Transverse colon (tissue), 4 donors: ENCODE results near the gene KCNE4. TPM values are rescaled to one million over a fixed set of nuclear protein-coding genes. Genes with fewer than 3 reads are reported as not detected.

ENCODE experiments used
- DNase-seq: peaks from one replicate; pipeline ENCODE4 v3.0.0-alpha.2; 2019
- H3K27ac ChIP-seq, 4 donors: fragments of 200-600 bp; sonication (generic); 2 replicates each; pipeline ENCODE4 v1.5.1; 2016 to 2018; ENCODE audit warnings: inconsistent platforms in 4 of 4
- H3K27me3 ChIP-seq: fragments of 200-600 bp; sonication (generic); 2 replicates; pipeline ENCODE4 v1.5.1; 2017; ENCODE audit warnings: inconsistent platforms
- H3K36me3 ChIP-seq, 4 donors: fragments of 200-600 bp; sonication (generic); 2 replicates each; pipeline ENCODE4 v1.5.1; 2017 to 2019; ENCODE audit warnings: inconsistent platforms in 4 of 4
- H3K4me1 ChIP-seq, 4 donors: fragments of 200-600 bp; sonication (generic); 2 replicates each; pipeline ENCODE4 v1.5.1; 2017 to 2020; ENCODE audit warnings: inconsistent platforms in 4 of 4
- H3K4me3 ChIP-seq, 4 donors: fragments of 200-600 bp; sonication (generic); 1 replicate in 1 of 4; 2 replicates in 3 of 4; pipeline versions ENCODE4 v1.5.1 to v1.6.1; 2017 to 2019; ENCODE audit warnings: inconsistent platforms in 4 of 4
- H3K9me3 ChIP-seq, 2 donors: fragments of 200-600 bp; sonication (generic); 2 replicates each; pipeline ENCODE4 v1.5.1; 2017 to 2019; ENCODE audit warnings: inconsistent platforms in 2 of 2
- EP300 ChIP-seq: sonication (generic); formaldehyde crosslinking; IDR thresholded peaks from one replicate; pipeline ENCODE4 v1.6.1; 2017; ENCODE audit warnings: antibody characterized with exemption, low read depth
- POLR2A ChIP-seq: fragments of 450-650 bp; IDR thresholded peaks from one replicate; pipeline ENCODE4 v1.6.1; 2016; ENCODE audit warnings: antibody characterized with exemption, mild to moderate bottlenecking, moderate library complexity
- POLR2AphosphoS5 ChIP-seq, 3 donors: sonication (generic); formaldehyde crosslinking; IDR thresholded peaks; one replicate each; pipeline ENCODE4 v1.6.1; 2016; ENCODE audit warnings: antibody characterized with exemption in 3 of 3
- WGBS, 2 donors: methylation state at CpG; one replicate each; pipeline ENCODE4 v1.1.5; 2018; ENCODE audit warnings: low coverage in 1 of 2; 5-methylcytosine and 5-hydroxymethylcytosine counted together
- in situ Hi-C, 4 donors: fragments of 200-750 bp; cut with MboI; loops; one replicate each; pipeline versions ENCODE4 v1.15.0 to v1.15.1; 2017; ENCODE audit warnings: low sequenced_read_pairs in 3 of 4, low pct_ligation_motif_present in 1 of 4, low pct_unique_long_range_greater_than_20kb in 1 of 4
- intact Hi-C: fragments of 100-400 bp; cut with DNase I; formaldehyde crosslinking; loops from one replicate; pipeline ENCODE4 v1.15.1; 2023; ENCODE audit warnings: low total_unique reads
- total RNA-seq, 4 donors: library from RNA; depleted of rRNA; stranded (reverse); fragments of >200 nt; gene quantifications; one replicate each; pipeline ENCODE4 v1.1.0, GENCODE V29; 2016
- TF ChIP-seq, protein P1 (sequence below), 5 experiments: fragments of 200-600 bp in 3 of 5; fragments of 450-650 bp in 2 of 5; sonication (generic) in 3 of 5; IDR thresholded peaks; 1 replicate in 2 of 5; 2 replicates in 3 of 5; pipeline ENCODE4 v1.5.1; 2016 to 2017; ENCODE audit warnings: antibody characterized with exemption in 5 of 5, inconsistent platforms in 3 of 5, mild to moderate bottlenecking in 2 of 5, moderate library complexity in 1 of 5

KCNE4 gene, protein sequence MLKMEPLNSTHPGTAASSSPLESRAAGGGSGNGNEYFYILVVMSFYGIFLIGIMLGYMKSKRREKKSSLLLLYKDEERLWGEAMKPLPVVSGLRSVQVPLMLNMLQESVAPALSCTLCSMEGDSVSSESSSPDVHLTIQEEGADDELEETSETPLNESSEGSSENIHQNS
- 1 to 10 TPM in 3 of 4 donors, under 1 TPM in 1; 0.79 to 4.6 (median 1.7) TPM for total RNA-seq

DNA sequence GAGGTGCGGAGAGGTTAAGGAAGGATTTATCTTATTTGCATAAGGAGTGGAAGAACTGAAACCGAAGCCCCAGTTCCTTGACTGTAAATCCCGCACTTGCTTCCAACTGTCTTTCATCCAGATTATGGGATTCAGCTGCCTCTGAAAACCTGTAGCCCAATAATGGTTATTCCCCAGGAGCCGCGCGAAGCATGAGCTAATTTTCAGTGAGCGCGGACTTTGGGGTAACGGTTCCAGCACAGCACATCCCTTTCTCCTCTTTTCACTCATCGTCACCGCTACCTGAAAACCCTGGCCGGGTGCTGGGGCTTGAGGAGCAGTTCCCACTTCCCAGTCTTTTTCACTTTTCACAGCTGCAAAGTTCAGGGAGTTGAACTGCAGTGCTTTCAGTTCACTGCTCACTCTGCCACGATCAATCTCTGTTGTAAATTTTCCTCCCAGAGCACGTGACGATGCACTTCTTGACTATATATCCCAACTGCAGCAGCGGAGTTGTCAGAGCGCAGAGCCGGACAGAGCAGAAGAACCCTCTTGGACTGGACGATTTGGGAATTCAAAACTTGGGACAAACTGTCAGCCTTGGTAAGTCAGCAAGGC is at the start of gene KCNE4:
KCNE4 (plus strand) TSS at position 498 of the 597 bp plus-strand sequence. CDS start 641 bp downstream, outside the sequence.
- TF ChIP-seq, protein P1, sequence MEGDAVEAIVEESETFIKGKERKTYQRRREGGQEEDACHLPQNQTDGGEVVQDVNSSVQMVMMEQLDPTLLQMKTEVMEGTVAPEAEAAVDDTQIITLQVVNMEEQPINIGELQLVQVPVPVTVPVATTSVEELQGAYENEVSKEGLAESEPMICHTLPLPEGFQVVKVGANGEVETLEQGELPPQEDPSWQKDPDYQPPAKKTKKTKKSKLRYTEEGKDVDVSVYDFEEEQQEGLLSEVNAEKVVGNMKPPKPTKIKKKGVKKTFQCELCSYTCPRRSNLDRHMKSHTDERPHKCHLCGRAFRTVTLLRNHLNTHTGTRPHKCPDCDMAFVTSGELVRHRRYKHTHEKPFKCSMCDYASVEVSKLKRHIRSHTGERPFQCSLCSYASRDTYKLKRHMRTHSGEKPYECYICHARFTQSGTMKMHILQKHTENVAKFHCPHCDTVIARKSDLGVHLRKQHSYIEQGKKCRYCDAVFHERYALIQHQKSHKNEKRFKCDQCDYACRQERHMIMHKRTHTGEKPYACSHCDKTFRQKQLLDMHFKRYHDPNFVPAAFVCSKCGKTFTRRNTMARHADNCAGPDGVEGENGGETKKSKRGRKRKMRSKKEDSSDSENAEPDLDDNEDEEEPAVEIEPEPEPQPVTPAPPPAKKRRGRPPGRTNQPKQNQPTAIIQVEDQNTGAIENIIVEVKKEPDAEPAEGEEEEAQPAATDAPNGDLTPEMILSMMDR (IDR thresholded peaks at IDR 0.05), result no peak
- peak; percentile 72 to 92 (median 83) for TF ChIP-seq POLR2AphosphoS5 (IDR thresholded peaks at IDR 0.05)
- TF ChIP-seq EP300, result no peak
- peak; percentile 62 for TF ChIP-seq POLR2A
- H3K9me3 ChIP-seq, result no peaks in the 10 kb centered on the region
- H3K36me3 ChIP-seq, result no peaks in the 10 kb centered on the region
- H3K27ac ChIP-seq, result peak within 1 kb of the TSS; percentile 78 to 90 (median 86)
- WGBS, 2 donors, result 13 to 23% methylated on average over 4 to 19 of the region's 19 CpGs
- peak within 1 kb of the TSS; percentile 24 to 50 (median 36) for H3K4me3 ChIP-seq
- intact Hi-C loops (no loop called here), in situ Hi-C loops (no loop called here)
- peaks cover 6 to 56% (median 12%) of the 10 kb centered on the region in 4 donors for H3K4me1 ChIP-seq
- H3K27me3 ChIP-seq, result no peaks in the 10 kb centered on the region
- peak; percentile 17 for DNase-seq

DNA sequence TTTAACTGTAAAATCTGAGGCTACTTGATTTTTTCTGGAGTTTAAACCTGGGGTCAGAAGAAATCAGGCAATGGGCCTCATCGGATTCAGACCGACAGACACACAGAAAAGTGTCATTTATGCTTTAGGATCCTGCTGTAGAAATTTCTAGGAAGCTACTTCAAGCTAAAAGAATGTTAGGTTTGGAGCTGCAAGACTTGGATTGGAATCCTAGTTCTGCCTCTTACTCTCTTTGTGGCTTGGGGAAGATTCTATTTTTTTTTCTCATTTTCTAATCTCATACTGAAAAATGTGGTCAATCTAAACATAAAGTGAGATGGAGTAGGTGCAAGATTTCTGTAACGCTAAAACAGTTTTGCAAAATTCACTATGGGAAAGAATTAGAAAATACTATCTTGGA is 48.8 kb upstream of the KCNE4 start:
- no peaks in the 10 kb centered on the region for H3K9me3 ChIP-seq
- intact Hi-C loops, result no loop called here

DNA sequence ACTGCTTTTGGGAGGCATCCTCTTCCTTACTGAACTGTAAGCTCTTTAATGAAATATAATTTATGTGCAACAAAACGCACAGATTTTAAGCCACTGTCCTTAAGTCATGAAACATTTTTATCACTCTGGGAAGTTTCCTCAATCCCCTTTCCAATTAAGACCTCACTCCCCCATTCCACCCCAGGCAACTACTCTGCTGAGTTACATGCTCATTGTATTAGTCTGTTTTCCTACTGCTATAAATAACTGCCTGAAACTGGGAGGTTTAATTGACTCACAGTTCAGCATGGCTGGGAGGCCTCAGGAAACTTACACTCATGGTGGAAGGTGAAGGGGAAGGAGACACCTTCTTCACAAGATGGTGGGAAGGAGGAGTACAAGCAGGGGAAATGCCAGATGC is 46.5 kb upstream of the KCNE4 start:
- no peaks in the 10 kb centered on the region for H3K36me3 ChIP-seq
- WGBS, 2 donors, result 63 to 79% methylated on average over 1 of the region's 1 CpG
- intact Hi-C loops, result no loop called here
- H3K4me3 ChIP-seq, result no peak overlapping the region
- H3K27ac ChIP-seq, result no peak overlapping the region
- no peaks in the 10 kb centered on the region for H3K9me3 ChIP-seq
- DNase-seq, result no peak
- H3K4me1 ChIP-seq, result no peaks in the 10 kb centered on the region
- TF ChIP-seq POLR2AphosphoS5 (IDR thresholded peaks at IDR 0.05), result no peak
- no peak for TF ChIP-seq POLR2A
- no peak for TF ChIP-seq EP300
- TF ChIP-seq, protein P1 (IDR thresholded peaks at IDR 0.05), result no peak
- H3K27me3 ChIP-seq, result no peaks in the 10 kb centered on the region
- in situ Hi-C loops, result no loop called here

More for the DNA sequence above, 48.8 kb upstream of the KCNE4 start:
- Histone ChIP-seq H3K27ac (no peak overlapping the region), H3K4me1 (no peaks in the 10 kb centered on the region), H3K4me3 (no peak overlapping the region), H3K36me3 (no peaks in the 10 kb centered on the region), H3K27me3 (no peaks in the 10 kb centered on the region)
- in situ Hi-C loops, result no loop called here
- no peak for DNase-seq
- WGBS, 2 donors, result 98% methylated on average over 3 of the region's 3 CpGs; no CpG with 5 or more reads in 1 of the 2 donors
- TF ChIP-seq, protein P1 (IDR thresholded peaks at IDR 0.05), result no peak
- TF ChIP-seq POLR2A (no peak), EP300 (no peak)

DNA sequence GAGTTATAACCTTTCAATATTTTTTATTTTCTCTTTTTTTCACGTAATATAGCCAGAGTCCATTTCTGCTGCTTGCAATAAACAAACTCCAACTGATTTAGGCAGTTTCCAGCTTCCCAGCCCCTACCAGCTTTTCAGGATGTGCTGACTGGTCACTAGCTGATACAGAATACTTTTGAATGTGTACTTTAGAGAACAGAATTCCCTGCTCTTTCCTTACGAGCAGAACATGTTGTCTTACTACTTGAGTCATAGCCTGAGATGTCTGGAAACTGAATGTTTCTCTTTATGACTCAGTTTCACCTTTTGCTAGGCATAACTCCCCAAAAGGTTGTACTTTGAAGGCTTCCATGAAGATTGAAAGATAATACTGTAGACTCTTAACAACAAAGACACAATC is 44.5 kb upstream of the KCNE4 start:
- DNase-seq, result no peak
- no peaks in the 10 kb centered on the region for H3K36me3 ChIP-seq
- in situ Hi-C loops (no loop called here), intact Hi-C loops (no loop called here)
- TF ChIP-seq POLR2AphosphoS5 (IDR thresholded peaks at IDR 0.05) (no peak), POLR2A (no peak), EP300 (no peak)
- TF ChIP-seq, protein P1 (IDR thresholded peaks at IDR 0.05), result no peak
- H3K27ac ChIP-seq, result peak overlapping the region in 2 of 4 donors; percentile 8 to 36
- H3K4me1 ChIP-seq, result no peaks in the 10 kb centered on the region
- WGBS, 2 donors, result 69 to 77% methylated on average over 2 of the region's 2 CpGs
- no peak overlapping the region for H3K4me3 ChIP-seq
- no peaks in the 10 kb centered on the region for H3K27me3 ChIP-seq
- H3K9me3 ChIP-seq, result no peaks in the 10 kb centered on the region
